Measurements from ENCODE around the gene GNAS-AS1.
"Not testable (repeated sequence)": the region's sequence is repeated elsewhere in the genome, so short reads cannot be mapped to it uniquely, and the experiment has no call there.

GNAS-AS1 gene

GRCh38 chr20:58832457-58832856 lies 18.2 kb downstream of the GNAS-AS1 start:
- TF ChIP-seq, protein P1, sequence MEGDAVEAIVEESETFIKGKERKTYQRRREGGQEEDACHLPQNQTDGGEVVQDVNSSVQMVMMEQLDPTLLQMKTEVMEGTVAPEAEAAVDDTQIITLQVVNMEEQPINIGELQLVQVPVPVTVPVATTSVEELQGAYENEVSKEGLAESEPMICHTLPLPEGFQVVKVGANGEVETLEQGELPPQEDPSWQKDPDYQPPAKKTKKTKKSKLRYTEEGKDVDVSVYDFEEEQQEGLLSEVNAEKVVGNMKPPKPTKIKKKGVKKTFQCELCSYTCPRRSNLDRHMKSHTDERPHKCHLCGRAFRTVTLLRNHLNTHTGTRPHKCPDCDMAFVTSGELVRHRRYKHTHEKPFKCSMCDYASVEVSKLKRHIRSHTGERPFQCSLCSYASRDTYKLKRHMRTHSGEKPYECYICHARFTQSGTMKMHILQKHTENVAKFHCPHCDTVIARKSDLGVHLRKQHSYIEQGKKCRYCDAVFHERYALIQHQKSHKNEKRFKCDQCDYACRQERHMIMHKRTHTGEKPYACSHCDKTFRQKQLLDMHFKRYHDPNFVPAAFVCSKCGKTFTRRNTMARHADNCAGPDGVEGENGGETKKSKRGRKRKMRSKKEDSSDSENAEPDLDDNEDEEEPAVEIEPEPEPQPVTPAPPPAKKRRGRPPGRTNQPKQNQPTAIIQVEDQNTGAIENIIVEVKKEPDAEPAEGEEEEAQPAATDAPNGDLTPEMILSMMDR (IDR thresholded peaks at IDR 0.05; ENCODE audit: borderline replicate concordance, control extremely low read depth, extremely low read depth, insufficient read depth, missing control alignments) = no peak
- no peak for DNase-seq (ENCODE audit: low spot score)
- in situ Hi-C loops (cut with MboI; ENCODE audit: low sequenced_read_pairs, unreplicated experiment) = loop anchor here (25.0 kb wide), 1 partner anchor 595 kb away; the partner anchor contains the start of gene ANKRD60

- no peak for DNase-seq (ENCODE audit: low spot score)
- in situ Hi-C loops (cut with MboI; ENCODE audit: low sequenced_read_pairs, unreplicated experiment) = loop anchor here (25.0 kb wide), 1 partner anchor 592 kb away; the partner anchor contains the start of gene ANKRD60
- TF ChIP-seq, protein P1 (IDR thresholded peaks at IDR 0.05; ENCODE audit: borderline replicate concordance, control extremely low read depth, extremely low read depth, insufficient read depth, missing control alignments) = no peak
These were observed 21.2 kb downstream of the GNAS-AS1 start for GRCh38 chr20:58829531-58829941.

DNA sequence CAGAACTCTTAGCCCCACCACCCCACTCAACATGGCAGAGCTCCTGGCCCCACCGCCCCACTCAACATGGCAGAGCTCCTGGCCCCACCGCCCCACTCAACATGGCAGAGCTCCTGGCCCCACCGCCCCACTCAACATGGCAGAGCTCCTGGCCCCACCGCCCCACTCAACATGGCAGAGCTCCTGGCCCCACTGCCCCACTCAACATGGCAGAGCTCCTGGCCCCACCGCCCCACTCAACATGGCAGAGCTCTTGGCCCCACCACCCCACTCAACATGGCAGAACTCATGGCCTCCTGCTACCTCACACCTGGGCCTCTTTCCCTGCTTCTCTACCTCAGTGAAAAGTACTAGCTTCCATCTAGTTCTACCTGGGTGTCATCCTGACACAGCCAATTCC lies 21.9 kb downstream of the GNAS-AS1 start:
- not testable (repeated sequence) for DNase-seq (ENCODE audit: low spot score)
- in situ Hi-C loops (cut with MboI; ENCODE audit: low sequenced_read_pairs, unreplicated experiment) = loop anchor here (25.0 kb wide), 1 partner anchor 592 kb away; the partner anchor contains the start of gene ANKRD60

DNA sequence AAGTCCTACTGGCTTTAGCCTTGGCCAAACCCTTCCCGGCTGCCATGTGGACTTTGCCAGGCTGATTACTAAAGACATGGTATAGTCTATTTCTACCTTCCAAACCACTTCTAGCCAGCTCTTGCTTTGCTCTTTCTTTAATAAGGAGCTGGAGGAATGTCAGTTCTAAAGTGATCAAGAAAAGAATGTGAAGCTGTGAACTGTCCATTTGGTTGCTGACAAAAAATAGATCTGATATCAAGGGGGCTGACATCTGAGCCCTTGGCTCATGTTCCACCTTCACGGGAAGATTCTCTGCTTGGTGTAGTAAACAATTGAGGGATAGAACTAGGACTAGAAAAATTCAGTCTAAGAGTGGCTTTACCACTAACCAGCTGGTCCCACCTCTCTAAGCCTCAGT lies 22.6 kb downstream of the GNAS-AS1 start:
- no peak for DNase-seq (ENCODE audit: low spot score)
- TF ChIP-seq, protein P1 (IDR thresholded peaks at IDR 0.05; ENCODE audit: borderline replicate concordance, control extremely low read depth, extremely low read depth, insufficient read depth, missing control alignments) = no peak
- in situ Hi-C loops (cut with MboI; ENCODE audit: low sequenced_read_pairs, unreplicated experiment) = loop anchor here (25.0 kb wide), 1 partner anchor 591 kb away; the partner anchor contains the start of gene ANKRD60

GRCh38 chr20:58826271-58826670 lies 24.4 kb downstream of the GNAS-AS1 start:
- DNase-seq (ENCODE audit: low spot score) = no peak
- TF ChIP-seq, protein P1 (IDR thresholded peaks at IDR 0.05; ENCODE audit: borderline replicate concordance, control extremely low read depth, extremely low read depth, insufficient read depth, missing control alignments) = no peak
- in situ Hi-C loops (cut with MboI; ENCODE audit: low sequenced_read_pairs, unreplicated experiment) = loop anchor here (25.0 kb wide), 1 partner anchor 589 kb away; the partner anchor contains the start of gene ANKRD60

DNA sequence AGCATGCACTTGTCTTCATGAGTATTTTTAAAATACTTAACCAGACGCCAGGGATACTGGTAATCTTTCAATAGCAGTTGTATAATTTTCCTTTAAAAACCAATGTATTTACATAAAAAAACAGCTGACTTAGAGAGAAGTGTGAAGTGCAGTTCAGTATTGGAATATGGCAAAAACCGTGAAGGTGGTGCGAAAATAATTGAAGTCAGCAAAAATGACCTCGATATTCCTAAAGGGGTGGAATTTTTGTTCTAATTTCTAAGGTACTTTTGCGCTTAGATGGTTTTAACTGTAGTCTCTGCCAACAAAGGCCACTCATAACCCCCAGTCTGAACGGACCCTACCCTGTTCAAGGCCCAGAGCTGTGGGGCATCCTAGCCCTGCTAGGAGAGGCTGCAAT lies 25.3 kb downstream of the GNAS-AS1 start:
- TF ChIP-seq, protein P1 (IDR thresholded peaks at IDR 0.05; ENCODE audit: borderline replicate concordance, control extremely low read depth, extremely low read depth, insufficient read depth, missing control alignments) = no peak
- no peak for DNase-seq (ENCODE audit: low spot score)
- in situ Hi-C loops (cut with MboI; ENCODE audit: low sequenced_read_pairs, unreplicated experiment) = loop anchor here (25.0 kb wide), 1 partner anchor 588 kb away; the partner anchor contains the start of gene ANKRD60

GRCh38 chr20:58824843-58825242 lies 25.9 kb downstream of the GNAS-AS1 start:
- TF ChIP-seq, protein P1 (IDR thresholded peaks at IDR 0.05; ENCODE audit: borderline replicate concordance, control extremely low read depth, extremely low read depth, insufficient read depth, missing control alignments) = no peak
- no peak for DNase-seq (ENCODE audit: low spot score)
- in situ Hi-C loops (cut with MboI; ENCODE audit: low sequenced_read_pairs, unreplicated experiment) = loop anchor here (25.0 kb wide), 1 partner anchor 588 kb away; the partner anchor contains the start of gene ANKRD60
